K562 (cell line): ENCODE results near the gene GMDS.

Experiments used
- CTCF ChIP-seq, 3 experiments: IDR thresholded peaks in 2 of 3; conservative IDR thresholded peaks in 1 of 3; 2 replicates each; pipeline ENCODE4 v1.5.1; 2011 to 2012; ENCODE audit warnings: low read length in 3 of 3, mild to moderate bottlenecking in 3 of 3, control low read depth in 2 of 3, improper control_type of control experiment in 1 of 3, inconsistent platforms in 1 of 3, low read depth in 1 of 3, mixed read lengths in 1 of 3, moderate library complexity in 1 of 3; ENCODE audit not compliant: insufficient read depth in 2 of 3
- GTF2F1 ChIP-seq: IDR thresholded peaks from 2 replicates; pipeline ENCODE4 v1.6.1; 2011; ENCODE audit warnings: low read depth, low read length, improper control_type of control experiment
- JUND ChIP-seq, 2 experiments: IDR thresholded peaks; 2 replicates in 1 of 2; 3 replicates in 1 of 2; pipeline ENCODE4 v1.6.1; 2011; ENCODE audit warnings: borderline replicate concordance in 2 of 2, low read depth in 2 of 2, low read length in 2 of 2, improper control_type of control experiment in 1 of 2, missing biosample characterization in 1 of 2, missing genetic modification characterization in 1 of 2, missing genetic modification reagents in 1 of 2
- MEIS2 ChIP-seq: fragments of 450-650 bp; IDR thresholded peaks from 2 replicates; pipeline ENCODE4 v1.6.1; 2014; ENCODE audit warnings: mild to moderate bottlenecking; ENCODE audit not compliant: partially characterized antibody
- NBN ChIP-seq: fragments of 450-650 bp; IDR thresholded peaks from 2 replicates; pipeline ENCODE4 v1.6.1; 2016; ENCODE audit warnings: low read depth, mild to moderate bottlenecking
- SREBF1 ChIP-seq: fragments of 150-350 bp; IDR thresholded peaks from 2 replicates; pipeline ENCODE4 v1.6.1; 2014; ENCODE audit warnings: antibody characterized with exemption, low read depth, low read length, borderline replicate concordance
- UBTF ChIP-seq, 2 experiments: IDR thresholded peaks; 2 replicates each; pipeline ENCODE4 v1.6.1; 2012; ENCODE audit warnings: improper control_type of control experiment in 2 of 2, low read depth in 2 of 2, low read length in 2 of 2, borderline replicate concordance in 1 of 2
- USF2 ChIP-seq: sonication (generic); formaldehyde crosslinking; IDR thresholded peaks from 2 replicates; pipeline ENCODE4 v1.5.0; 2020; ENCODE audit warnings: missing genetic modification reagents
- ZBTB1 ChIP-seq: sonication (generic); formaldehyde crosslinking; IDR thresholded peaks from 2 replicates; pipeline ENCODE4 v1.8.1; 2023; ENCODE audit warnings: missing genetic modification reagents, low read depth, mild to moderate bottlenecking, borderline replicate concordance
- ZBTB11 ChIP-seq, 3 experiments: fragments of 200-800 bp in 1 of 3; fragments of 250-450 bp in 1 of 3; fragments of 450-650 bp in 1 of 3; sonication (Bioruptor Pico) in 1 of 3; sonication (Bioruptor generic) in 1 of 3; formaldehyde crosslinking in 1 of 3; IDR thresholded peaks; 2 replicates each; pipeline versions ENCODE4 v1.6.1 to v1.8.0; 2016 to 2022; ENCODE audit warnings: mild to moderate bottlenecking in 2 of 3, missing genetic modification characterization in 2 of 3, missing compliant biosample characterization in 1 of 3, moderate library complexity in 1 of 3
- ZNF174 ChIP-seq: fragments of 250-450 bp; sonication (Bioruptor Pico); IDR thresholded peaks from 2 replicates; pipeline ENCODE4 v1.4.0; 2020; ENCODE audit warnings: mild to moderate bottlenecking
- ZNF263 ChIP-seq: sonication (generic); formaldehyde crosslinking; IDR thresholded peaks from 2 replicates; pipeline ENCODE4 v1.8.0; 2022; ENCODE audit warnings: mild to moderate bottlenecking, missing genetic modification reagents, borderline replicate concordance
- ZNF274 ChIP-seq: IDR thresholded peaks from 2 replicates; pipeline ENCODE4 v1.6.1; 2011; ENCODE audit warnings: low read depth, mild to moderate bottlenecking, low read length, moderate library complexity, borderline replicate concordance

GRCh38 chr6:2118136-2118535 lies 127.3 kb downstream of the GMDS start:
- TF ChIP-seq CTCF (IDR thresholded peaks at IDR 0.05 in 2 of 3, conservative IDR thresholded peaks at IDR 0.05 in 1 of 3; ENCODE audit: insufficient read depth in 2 of 3, low read depth in 1 of 3, low read length in 3 of 3), result no peak
- no peak for TF ChIP-seq NBN
- no peak for TF ChIP-seq USF2 (CRISPR knock-in tag)
- no peak for TF ChIP-seq ZBTB1 (CRISPR knock-in tag)
- no peak for TF ChIP-seq MEIS2
- no peak for TF ChIP-seq ZNF174 (CRISPR knock-in tag)
- no peak for TF ChIP-seq ZBTB11 (CRISPR knock-in tag; IDR thresholded peaks at IDR 0.05)
- TF ChIP-seq ZNF263, result no peak
- no peak for TF ChIP-seq SREBF1
- no peak for TF ChIP-seq GTF2F1
- TF ChIP-seq JUND (IDR thresholded peaks at IDR 0.05; ENCODE audit: borderline replicate concordance, low read depth, low read length), result no peak
- no peak for TF ChIP-seq JUND (tag; IDR thresholded peaks at IDR 0.05; ENCODE audit: borderline replicate concordance, low read depth, low read length)
- TF ChIP-seq UBTF (IDR thresholded peaks at IDR 0.05; ENCODE audit: borderline replicate concordance in 1 of 2, low read depth in 2 of 2, low read length in 2 of 2), result no peak
- no peak for TF ChIP-seq ZNF274
